ENCODE measurements around the gene SLC15A1.

SLC15A1 gene

GRCh38 chr13:98746968-98747367 lies 5.5 kb downstream of the SLC15A1 start:
- Mint-ChIP-seq H3K36me3 (ENCODE audit: low read depth) (no peaks in the 10 kb centered on the region), H3K4me3 (no peak overlapping the region), H3K4me1 (peaks cover 10% of the 10 kb centered on the region), H3K9me3 (peaks cover 16% of the 10 kb centered on the region), H3K27ac (no peak overlapping the region), H3K27me3 (ENCODE audit: low read depth, poor library complexity) (peaks cover 41% of the 10 kb centered on the region)
- no peak for DNase-seq
- TF ChIP-seq CTCF (IDR thresholded peaks at IDR 0.05), result no peak

GRCh38 chr13:98743377-98743776 lies 9.1 kb downstream of the SLC15A1 start:
- Mint-ChIP-seq H3K4me3 (no peak overlapping the region), H3K36me3 (ENCODE audit: low read depth) (no peaks in the 10 kb centered on the region), H3K27me3 (ENCODE audit: low read depth, poor library complexity) (peaks cover 7% of the 10 kb centered on the region), H3K27ac (no peak overlapping the region), H3K9me3 (peaks cover 29% of the 10 kb centered on the region), H3K4me1 (peaks cover 10% of the 10 kb centered on the region)
- TF ChIP-seq CTCF (IDR thresholded peaks at IDR 0.05), result no peak
- no peak for DNase-seq

GRCh38 chr13:98742961-98743360 lies 9.5 kb downstream of the SLC15A1 start:
- H3K27me3 Mint-ChIP-seq (ENCODE audit: low read depth, poor library complexity), result peaks cover 3% of the 10 kb centered on the region
- H3K36me3 Mint-ChIP-seq (ENCODE audit: low read depth), result peaks cover 2% of the 10 kb centered on the region
- H3K4me3 Mint-ChIP-seq, result no peak overlapping the region
- no peak for DNase-seq
- H3K27ac Mint-ChIP-seq, result no peak overlapping the region
- no peak for TF ChIP-seq CTCF (IDR thresholded peaks at IDR 0.05)
- peaks cover 10% of the 10 kb centered on the region for H3K4me1 Mint-ChIP-seq
- H3K9me3 Mint-ChIP-seq, result peaks cover 33% of the 10 kb centered on the region

- Mint-ChIP-seq H3K36me3 (ENCODE audit: low read depth) (peaks cover 7% of the 10 kb centered on the region), H3K27ac (no peak overlapping the region), H3K9me3 (peaks cover 43% of the 10 kb centered on the region), H3K4me1 (peaks cover 10% of the 10 kb centered on the region), H3K27me3 (ENCODE audit: low read depth, poor library complexity) (peaks cover 6% of the 10 kb centered on the region), H3K4me3 (no peak overlapping the region)
- no peak for TF ChIP-seq CTCF (IDR thresholded peaks at IDR 0.05)
- no peak for DNase-seq
Measured at GRCh38 chr13:98741741-98742435, 10.6 kb downstream of the SLC15A1 start.

GRCh38 chr13:98740131-98740530 lies 12.3 kb downstream of the SLC15A1 start:
- H3K9me3 Mint-ChIP-seq, result peaks cover 44% of the 10 kb centered on the region
- peaks cover 10% of the 10 kb centered on the region for H3K4me1 Mint-ChIP-seq
- no peak overlapping the region for H3K27ac Mint-ChIP-seq
- H3K27me3 Mint-ChIP-seq (ENCODE audit: low read depth, poor library complexity), result peaks cover 6% of the 10 kb centered on the region
- H3K4me3 Mint-ChIP-seq, result no peak overlapping the region
- no peak for DNase-seq
- H3K36me3 Mint-ChIP-seq (ENCODE audit: low read depth), result peaks cover 7% of the 10 kb centered on the region
- no peak for TF ChIP-seq CTCF (IDR thresholded peaks at IDR 0.05)

GRCh38 chr13:98738993-98739392 lies 13.5 kb downstream of the SLC15A1 start:
- Mint-ChIP-seq H3K27me3 (ENCODE audit: low read depth, poor library complexity) (peaks cover 6% of the 10 kb centered on the region), H3K4me3 (no peak overlapping the region)

More at GRCh38 chr13:98738993-98739392, 13.5 kb downstream of the SLC15A1 start:
- no peak for TF ChIP-seq CTCF (IDR thresholded peaks at IDR 0.05)
- H3K4me1 Mint-ChIP-seq, result peaks cover 10% of the 10 kb centered on the region
- no peak overlapping the region for H3K27ac Mint-ChIP-seq
- peaks cover 53% of the 10 kb centered on the region for H3K9me3 Mint-ChIP-seq
- no peak for DNase-seq
- peaks cover 7% of the 10 kb centered on the region for H3K36me3 Mint-ChIP-seq (ENCODE audit: low read depth)

Measured in nephron progenitor cell (in vitro differentiated cells).